ENCODE measurements around the gene C10orf120.

DNA sequence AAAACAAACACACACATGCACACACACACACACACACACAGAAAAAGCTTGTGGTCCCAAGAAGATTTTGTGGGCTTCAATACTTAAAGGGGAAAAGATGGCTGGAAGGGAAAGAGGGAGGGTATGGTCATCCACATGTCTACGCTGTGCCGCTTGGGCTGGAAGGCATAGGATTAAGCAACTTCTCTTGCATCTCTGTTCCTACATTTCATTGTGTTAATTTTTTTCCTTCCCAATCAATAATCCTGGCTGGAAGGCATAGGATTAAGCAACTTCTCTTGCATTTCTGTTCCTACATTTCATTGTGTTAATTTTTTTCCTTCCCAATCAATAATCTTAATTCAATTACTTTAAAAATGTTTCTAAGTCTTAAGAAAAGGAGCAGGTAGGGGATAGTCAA lies 30.6 kb downstream of the C10orf120 start:
- TF ChIP-seq, protein P1, sequence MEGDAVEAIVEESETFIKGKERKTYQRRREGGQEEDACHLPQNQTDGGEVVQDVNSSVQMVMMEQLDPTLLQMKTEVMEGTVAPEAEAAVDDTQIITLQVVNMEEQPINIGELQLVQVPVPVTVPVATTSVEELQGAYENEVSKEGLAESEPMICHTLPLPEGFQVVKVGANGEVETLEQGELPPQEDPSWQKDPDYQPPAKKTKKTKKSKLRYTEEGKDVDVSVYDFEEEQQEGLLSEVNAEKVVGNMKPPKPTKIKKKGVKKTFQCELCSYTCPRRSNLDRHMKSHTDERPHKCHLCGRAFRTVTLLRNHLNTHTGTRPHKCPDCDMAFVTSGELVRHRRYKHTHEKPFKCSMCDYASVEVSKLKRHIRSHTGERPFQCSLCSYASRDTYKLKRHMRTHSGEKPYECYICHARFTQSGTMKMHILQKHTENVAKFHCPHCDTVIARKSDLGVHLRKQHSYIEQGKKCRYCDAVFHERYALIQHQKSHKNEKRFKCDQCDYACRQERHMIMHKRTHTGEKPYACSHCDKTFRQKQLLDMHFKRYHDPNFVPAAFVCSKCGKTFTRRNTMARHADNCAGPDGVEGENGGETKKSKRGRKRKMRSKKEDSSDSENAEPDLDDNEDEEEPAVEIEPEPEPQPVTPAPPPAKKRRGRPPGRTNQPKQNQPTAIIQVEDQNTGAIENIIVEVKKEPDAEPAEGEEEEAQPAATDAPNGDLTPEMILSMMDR (IDR thresholded peaks at IDR 0.05) = no peak
- no peak for TF ChIP-seq POLR2A (IDR thresholded peaks at IDR 0.05)

Measured in Peyer's patch (tissue), 4 donors.